ENCODE data around the gene OXNAD1. TPM values are rescaled to one million over a fixed set of nuclear protein-coding genes. Genes with fewer than 3 reads are reported as not detected.

OXNAD1 gene
- 20.2 TPM for total RNA-seq
- long read RNA-seq, transcript OXNAD1-201 (9 exons, 3,929 nt): major isoform, 21 of 45 reads
- long read RNA-seq, partial matches to known transcripts: 4 of 45 reads
- long read RNA-seq, other reads (novel, unspliced or antisense): 16 of 45 reads

DNA sequence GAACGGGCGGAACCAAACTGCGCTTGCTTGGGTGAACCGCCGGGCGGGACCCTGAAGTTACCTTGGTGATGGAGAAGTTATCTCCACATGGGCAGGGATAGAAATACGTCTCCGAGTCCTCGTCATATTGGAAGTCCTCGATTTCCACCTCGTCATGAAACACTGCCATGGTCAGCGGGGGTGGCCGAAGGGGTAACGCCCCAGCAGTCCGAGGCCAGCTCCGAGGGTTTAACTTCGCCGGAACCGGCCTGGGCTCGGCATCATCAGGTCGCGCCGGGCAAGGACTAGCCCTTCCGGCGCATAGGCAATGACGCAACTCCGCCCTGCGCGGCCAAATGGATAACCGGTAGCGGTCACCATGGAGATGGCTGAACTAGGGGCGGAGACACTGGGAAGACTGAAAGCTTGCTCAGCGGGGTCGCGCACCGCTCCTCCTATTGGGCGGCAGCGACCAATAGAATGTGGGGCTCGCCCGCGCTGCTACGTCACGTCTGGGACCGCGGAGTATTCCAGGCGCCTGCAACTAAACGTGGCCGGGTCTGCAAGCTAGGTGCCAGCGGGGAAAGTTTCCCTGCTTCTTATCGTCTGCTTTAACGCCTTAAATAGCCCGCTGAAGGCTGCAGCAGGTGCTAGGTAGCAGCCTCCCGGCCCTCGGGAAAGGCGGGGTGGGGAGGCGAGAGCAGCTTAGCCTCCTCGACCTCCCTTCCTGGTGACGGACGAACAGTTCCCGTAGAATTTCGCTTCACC is at the start of gene OXNAD1, which contains the start of gene DPH3:
OXNAD1 (plus strand) TSS at position 505 of the 747 bp plus-strand sequence. CDS start 5,741 bp downstream, outside the sequence.
DPH3 (minus strand) TSS at position 236 of the 747 bp plus-strand sequence; CDS start at position 169, 67 bp downstream.
- TF ChIP-seq CTCF (IDR thresholded peaks at IDR 0.05; ENCODE audit: borderline replicate concordance): peak; percentile 24
- intact Hi-C loops (cut with micrococcal nuclease): no loop called here

DNA sequence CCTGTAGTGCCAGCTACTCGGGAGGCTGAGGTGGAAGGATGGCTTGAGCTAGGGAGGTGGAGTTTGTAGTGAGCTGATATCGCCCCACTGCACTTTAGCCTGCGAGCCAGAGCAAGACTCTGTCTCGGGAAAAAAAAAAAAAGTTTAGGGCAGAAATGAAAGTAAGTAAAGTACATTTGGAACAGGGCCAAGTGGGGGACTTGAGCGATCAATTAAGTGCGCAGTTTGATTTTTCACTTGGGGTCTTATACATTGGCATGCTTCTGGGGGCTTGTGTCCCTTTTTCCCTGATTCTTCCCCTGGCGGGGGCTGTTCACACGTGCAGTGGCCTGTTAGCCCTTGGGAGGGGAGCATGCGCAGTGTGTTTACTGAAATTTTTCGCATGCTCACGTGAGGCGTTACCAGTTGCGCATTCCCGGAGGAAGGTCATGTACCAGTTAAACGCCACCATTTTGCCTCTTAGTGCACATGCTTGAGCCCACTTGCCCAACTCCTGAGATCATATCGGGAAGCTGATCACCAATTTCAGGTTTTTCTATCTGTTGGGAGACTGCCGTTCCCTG is 48.6 kb upstream of the OXNAD1 start:
- no peak for DNase-seq
- no peaks in the 10 kb centered on the region for H3K27me3 ChIP-seq (ENCODE audit: low read depth)
- intact Hi-C loops (cut with micrococcal nuclease): no loop called here
- TF ChIP-seq CTCF (IDR thresholded peaks at IDR 0.05; ENCODE audit: borderline replicate concordance): no peak
- no peaks in the 10 kb centered on the region for H3K4me1 ChIP-seq
- peaks cover 9% of the 10 kb centered on the region for H3K36me3 ChIP-seq
- no peaks in the 10 kb centered on the region for H3K9me3 ChIP-seq (replicated peaks)
- H3K4me3 ChIP-seq: no peak overlapping the region
- H3K27ac ChIP-seq (replicated peaks): no peak overlapping the region

More for the DNA sequence above, at the start of gene OXNAD1, which contains the start of gene DPH3:
- Histone ChIP-seq H3K27me3 (ENCODE audit: low read depth) (no peaks in the 10 kb centered on the region), H3K27ac (replicated peaks) (peak within 1 kb of the TSS; percentile 96), H3K9me3 (replicated peaks) (no peaks in the 10 kb centered on the region), H3K36me3 (peaks cover 10% of the 10 kb centered on the region), H3K4me3 (peak within 1 kb of the TSS; percentile 92), H3K4me1 (peaks cover 66% of the 10 kb centered on the region)
- peak; percentile 100 for DNase-seq

DNA sequence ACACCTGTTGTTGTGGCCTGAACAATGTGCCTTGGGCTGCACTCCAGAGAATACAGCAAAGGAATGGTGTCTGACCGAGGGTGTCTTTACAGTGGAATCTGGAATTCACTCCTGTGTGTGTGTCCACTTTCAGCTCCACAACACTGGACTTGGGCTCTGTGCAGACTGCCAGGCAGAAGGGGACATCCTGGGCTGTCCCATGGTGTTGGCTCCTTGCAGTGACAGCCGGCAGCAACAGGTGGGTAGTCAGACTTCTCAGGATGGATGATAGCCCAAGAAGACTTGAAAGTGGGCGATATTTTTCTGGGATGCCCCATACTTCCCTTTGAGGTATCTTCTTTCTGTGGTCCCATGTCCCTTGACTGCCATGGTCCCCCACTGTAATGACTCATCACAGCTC is 45.2 kb upstream of the OXNAD1 start:
- Histone ChIP-seq H3K27ac (replicated peaks) (no peak overlapping the region), H3K4me3 (no peak overlapping the region), H3K27me3 (ENCODE audit: low read depth) (no peaks in the 10 kb centered on the region), H3K9me3 (replicated peaks) (no peaks in the 10 kb centered on the region), H3K4me1 (no peaks in the 10 kb centered on the region), H3K36me3 (peaks cover 18% of the 10 kb centered on the region)
- intact Hi-C loops (cut with micrococcal nuclease): no loop called here
- TF ChIP-seq CTCF (IDR thresholded peaks at IDR 0.05; ENCODE audit: borderline replicate concordance): no peak
- no peak for DNase-seq

DNA sequence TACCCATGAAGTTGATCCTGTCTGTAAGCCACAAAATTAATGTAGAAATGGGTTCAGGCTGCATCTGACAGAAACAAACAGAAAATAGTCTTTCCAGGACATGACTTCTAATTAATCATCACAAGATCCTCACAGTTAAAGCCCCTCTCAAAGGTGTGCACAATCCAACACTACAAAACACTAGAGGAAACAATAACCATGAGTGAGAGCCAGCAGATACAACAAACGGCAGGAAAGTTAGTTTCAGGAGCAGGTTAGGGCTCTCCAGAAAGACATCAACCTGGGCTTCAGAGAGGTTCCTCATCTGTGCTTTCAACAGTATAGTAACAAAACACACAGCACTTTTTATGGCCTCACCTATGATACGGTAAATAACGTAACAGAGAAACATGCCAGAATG is 43.0 kb upstream of the OXNAD1 start:
- no peaks in the 10 kb centered on the region for H3K9me3 ChIP-seq (replicated peaks)
- intact Hi-C loops (cut with micrococcal nuclease): no loop called here

DNA sequence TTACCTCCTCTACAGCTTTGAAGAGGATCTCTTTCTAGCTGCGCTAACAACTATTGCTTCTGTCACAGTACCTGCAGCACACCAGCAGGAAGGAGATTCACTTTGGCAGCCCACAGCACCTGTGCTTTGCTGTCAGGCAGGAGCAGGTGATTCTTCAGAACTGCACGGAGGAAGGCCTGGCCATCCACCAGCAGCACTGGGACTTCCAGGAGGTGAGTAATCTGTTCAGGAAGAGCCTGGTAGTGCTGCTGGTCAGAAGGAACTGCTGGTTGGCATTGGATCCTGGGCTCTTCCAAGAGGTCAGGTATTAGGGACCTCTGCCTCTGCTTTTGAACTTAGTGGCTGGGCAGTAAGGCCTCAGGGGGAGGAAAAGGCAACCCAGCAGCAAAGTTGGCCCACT is 42.5 kb upstream of the OXNAD1 start:
- H3K27me3 ChIP-seq (ENCODE audit: low read depth): no peaks in the 10 kb centered on the region
- H3K4me3 ChIP-seq: no peak overlapping the region
- peaks cover 18% of the 10 kb centered on the region for H3K36me3 ChIP-seq
- H3K27ac ChIP-seq (replicated peaks): no peak overlapping the region
- no peak for TF ChIP-seq CTCF (IDR thresholded peaks at IDR 0.05; ENCODE audit: borderline replicate concordance)
- H3K4me1 ChIP-seq: no peaks in the 10 kb centered on the region
- intact Hi-C loops (cut with micrococcal nuclease): no loop called here
- DNase-seq: no peak
- no peaks in the 10 kb centered on the region for H3K9me3 ChIP-seq (replicated peaks)

More for the DNA sequence above, 43.0 kb upstream of the OXNAD1 start:
- H3K27me3 ChIP-seq (ENCODE audit: low read depth): no peaks in the 10 kb centered on the region
- no peak for DNase-seq
- H3K36me3 ChIP-seq: peaks cover 18% of the 10 kb centered on the region
- H3K4me3 ChIP-seq: no peak overlapping the region
- no peak for TF ChIP-seq CTCF (IDR thresholded peaks at IDR 0.05; ENCODE audit: borderline replicate concordance)
- no peaks in the 10 kb centered on the region for H3K4me1 ChIP-seq
- H3K27ac ChIP-seq (replicated peaks): no peak overlapping the region
